Right atrium auricular region (tissue), 2 donors: ENCODE data around the gene C4BPA. TPM values are rescaled to one million over a fixed set of nuclear protein-coding genes. Genes with fewer than 3 reads are reported as not detected.

ENCODE experiments used
- DNase-seq: peaks from one replicate; pipeline ENCODE4 v3.0.0-alpha.2; 2019; ENCODE audit warnings: low spot score
- H3K27ac ChIP-seq, 2 donors: fragments of 200-600 bp; sonication (generic); 1 replicate in 1 of 2; 2 replicates in 1 of 2; pipeline ENCODE4 v1.5.1; 2016 to 2019
- H3K27me3 ChIP-seq, 2 donors: fragments of 200-600 bp; sonication (generic); one replicate each; pipeline versions ENCODE4 v1.5.1 to v1.6.0; 2017 to 2019
- H3K36me3 ChIP-seq: fragments of 200-600 bp; sonication (generic); one replicate; pipeline ENCODE4 v1.5.1; 2016
- H3K4me1 ChIP-seq, 2 donors: fragments of 200-600 bp; sonication (generic); one replicate each; pipeline versions ENCODE4 v1.5.1 to v1.6.0; 2017 to 2019
- H3K4me3 ChIP-seq, 2 donors: fragments of 200-600 bp; sonication (generic); 1 replicate in 1 of 2; 2 replicates in 1 of 2; pipeline ENCODE4 v1.5.1; 2017 to 2019; ENCODE audit warnings: mild to moderate bottlenecking in 1 of 2, moderate library complexity in 1 of 2
- H3K9me3 ChIP-seq, 2 donors: fragments of 200-600 bp; sonication (generic); one replicate each; pipeline ENCODE4 v1.5.1; 2019
- total RNA-seq, 2 donors: library from RNA; depleted of rRNA; stranded (reverse); fragments of >200 nt; gene quantifications; one replicate each; pipeline ENCODE4 v1.1.0, GENCODE V29; 2016
- TF ChIP-seq, protein P1 (sequence below), 2 donors: fragments of 200-600 bp; sonication (generic); IDR thresholded peaks; one replicate each; pipeline ENCODE4 v1.5.1; 2019; ENCODE audit warnings: antibody characterized with exemption in 2 of 2

C4BPA gene
- total RNA-seq, 2 donors from 2014 or later, result 3.6 TPM; not detected in 1

DNA sequence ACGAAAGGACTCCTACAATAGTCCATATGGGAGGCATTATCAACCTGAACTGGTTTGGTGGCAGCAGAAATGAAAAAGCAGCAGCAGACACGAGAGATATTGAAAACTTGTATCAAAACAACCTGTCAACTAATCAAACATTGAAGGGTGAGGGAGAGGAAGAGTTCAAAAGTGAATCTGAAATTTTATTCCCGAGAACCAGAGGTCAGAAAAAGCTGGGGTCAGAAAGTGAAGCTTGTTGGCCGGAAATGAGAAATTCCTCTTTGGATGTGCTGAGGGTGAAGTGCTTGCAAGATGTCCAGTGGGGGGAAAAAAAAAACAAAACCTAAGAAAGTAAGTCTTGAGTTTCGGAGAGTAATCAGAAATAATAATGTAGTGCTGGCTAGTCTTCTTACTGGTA lies 1.9 kb upstream of the C4BPA start:
- Histone ChIP-seq H3K27me3 (no peaks in the 10 kb centered on the region), H3K4me3 (no peak overlapping the region), H3K27ac (no peak overlapping the region), H3K9me3 (no peaks in the 10 kb centered on the region), H3K36me3 (no peaks in the 10 kb centered on the region), H3K4me1 (no peaks in the 10 kb centered on the region)
- DNase-seq, result no peak
- TF ChIP-seq, protein P1, sequence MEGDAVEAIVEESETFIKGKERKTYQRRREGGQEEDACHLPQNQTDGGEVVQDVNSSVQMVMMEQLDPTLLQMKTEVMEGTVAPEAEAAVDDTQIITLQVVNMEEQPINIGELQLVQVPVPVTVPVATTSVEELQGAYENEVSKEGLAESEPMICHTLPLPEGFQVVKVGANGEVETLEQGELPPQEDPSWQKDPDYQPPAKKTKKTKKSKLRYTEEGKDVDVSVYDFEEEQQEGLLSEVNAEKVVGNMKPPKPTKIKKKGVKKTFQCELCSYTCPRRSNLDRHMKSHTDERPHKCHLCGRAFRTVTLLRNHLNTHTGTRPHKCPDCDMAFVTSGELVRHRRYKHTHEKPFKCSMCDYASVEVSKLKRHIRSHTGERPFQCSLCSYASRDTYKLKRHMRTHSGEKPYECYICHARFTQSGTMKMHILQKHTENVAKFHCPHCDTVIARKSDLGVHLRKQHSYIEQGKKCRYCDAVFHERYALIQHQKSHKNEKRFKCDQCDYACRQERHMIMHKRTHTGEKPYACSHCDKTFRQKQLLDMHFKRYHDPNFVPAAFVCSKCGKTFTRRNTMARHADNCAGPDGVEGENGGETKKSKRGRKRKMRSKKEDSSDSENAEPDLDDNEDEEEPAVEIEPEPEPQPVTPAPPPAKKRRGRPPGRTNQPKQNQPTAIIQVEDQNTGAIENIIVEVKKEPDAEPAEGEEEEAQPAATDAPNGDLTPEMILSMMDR (IDR thresholded peaks at IDR 0.05), result no peak

DNA sequence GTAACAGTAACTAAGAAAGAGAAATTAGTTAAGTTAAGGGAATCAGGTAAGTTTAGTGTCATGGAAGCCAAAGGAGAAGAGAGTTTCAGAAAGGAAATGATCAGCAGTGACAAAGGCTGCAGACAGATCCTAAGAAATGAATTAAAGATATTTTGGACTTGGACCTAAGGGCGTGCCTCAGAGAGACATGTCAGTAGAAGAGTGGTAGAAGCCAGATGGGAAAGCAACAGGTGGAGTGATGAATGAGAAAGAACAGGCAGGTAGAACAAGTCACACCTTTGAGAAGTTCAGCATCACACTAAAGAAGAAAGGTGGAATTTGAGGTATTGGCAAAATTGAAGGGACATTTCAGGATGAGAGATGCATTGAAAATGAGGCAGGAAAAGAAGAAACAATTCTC lies 1.4 kb upstream of the C4BPA start:
- no peak for DNase-seq
- no peak overlapping the region for H3K27ac ChIP-seq
- H3K9me3 ChIP-seq, result no peaks in the 10 kb centered on the region
- no peaks in the 10 kb centered on the region for H3K36me3 ChIP-seq
- TF ChIP-seq, protein P1 (IDR thresholded peaks at IDR 0.05), result no peak
- no peaks in the 10 kb centered on the region for H3K4me1 ChIP-seq
- H3K27me3 ChIP-seq, result no peaks in the 10 kb centered on the region
- H3K4me3 ChIP-seq, result no peak overlapping the region

DNA sequence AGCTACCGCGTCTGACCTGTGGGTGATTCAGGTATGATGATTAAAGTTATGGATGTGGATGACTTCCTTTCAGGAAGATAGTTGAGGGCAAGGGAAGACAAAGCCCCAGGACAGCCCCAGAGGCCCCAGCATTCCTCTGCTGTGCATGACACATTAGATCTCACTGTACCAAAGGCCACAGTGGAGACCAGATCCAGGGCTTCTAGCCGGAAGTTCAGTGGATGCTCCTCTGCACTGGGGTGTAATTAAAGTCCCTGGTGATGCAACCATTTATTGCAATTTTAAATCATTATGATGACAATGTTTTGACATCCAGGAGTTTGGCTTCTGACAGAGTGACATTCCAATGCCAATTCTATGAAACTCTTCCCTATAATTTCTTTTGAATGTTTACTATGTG lies 5.0 kb downstream of the C4BPA start:
- H3K4me3 ChIP-seq, result no peak overlapping the region
- no peak overlapping the region for H3K27ac ChIP-seq
- H3K27me3 ChIP-seq, result no peaks in the 10 kb centered on the region
- TF ChIP-seq, protein P1 (IDR thresholded peaks at IDR 0.05), result no peak
- H3K36me3 ChIP-seq, result no peaks in the 10 kb centered on the region
- H3K9me3 ChIP-seq, result no peaks in the 10 kb centered on the region
- no peaks in the 10 kb centered on the region for H3K4me1 ChIP-seq
- no peak for DNase-seq

DNA sequence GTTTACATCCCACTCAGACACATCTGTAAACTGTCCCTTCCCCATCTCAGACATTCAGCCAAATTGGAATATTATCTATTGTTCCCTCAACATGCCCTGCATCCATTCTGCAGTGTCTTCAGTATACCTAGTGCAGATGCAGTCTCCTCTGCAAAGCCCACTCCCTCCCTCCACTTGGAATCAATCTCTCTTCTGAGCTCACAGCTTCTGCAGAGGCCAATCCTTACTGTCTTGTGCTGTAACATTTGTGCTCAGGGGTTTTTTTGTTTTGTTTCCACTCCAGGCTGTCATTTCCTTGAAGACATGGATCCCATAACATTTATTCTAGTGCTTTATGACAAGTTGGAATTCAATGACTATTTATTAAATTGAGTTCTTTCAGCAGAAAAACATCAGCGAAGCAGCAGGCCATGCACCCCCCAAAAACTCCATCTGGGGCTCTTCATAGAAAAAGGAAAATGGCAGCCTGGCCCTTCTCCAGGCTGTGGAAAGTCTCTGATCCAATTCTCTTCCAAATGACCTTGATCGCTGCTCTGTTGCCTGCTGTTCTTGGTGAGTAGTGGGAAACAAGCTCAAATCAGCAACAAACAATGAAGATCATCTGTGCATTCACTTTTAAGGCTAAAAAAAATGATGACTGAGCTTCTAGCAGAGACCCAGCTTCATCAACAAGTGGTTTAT lies 8.7 kb downstream of the C4BPA start:
- no peaks in the 10 kb centered on the region for H3K4me1 ChIP-seq
- H3K4me3 ChIP-seq, result no peak overlapping the region
- H3K9me3 ChIP-seq, result no peaks in the 10 kb centered on the region
- no peak for DNase-seq
- no peak overlapping the region for H3K27ac ChIP-seq
- H3K36me3 ChIP-seq, result no peaks in the 10 kb centered on the region
- no peaks in the 10 kb centered on the region for H3K27me3 ChIP-seq
- TF ChIP-seq, protein P1 (IDR thresholded peaks at IDR 0.05), result no peak

DNA sequence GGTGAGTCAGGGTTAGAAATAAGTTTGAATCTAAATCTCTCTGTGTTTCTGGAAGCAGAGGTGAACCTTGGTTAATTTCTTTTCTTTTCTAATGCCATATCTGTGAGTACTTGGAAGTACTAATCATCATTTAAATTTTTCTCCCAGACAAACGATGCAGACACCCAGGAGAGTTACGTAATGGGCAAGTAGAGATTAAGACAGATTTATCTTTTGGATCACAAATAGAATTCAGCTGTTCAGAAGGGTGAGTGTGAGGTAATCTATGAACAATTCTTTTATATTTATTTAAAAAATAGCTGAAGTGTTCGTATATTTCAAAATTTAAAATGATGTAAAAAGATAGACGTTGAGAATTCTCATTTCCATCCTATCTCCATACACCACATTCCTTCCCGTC lies 11.2 kb downstream of the C4BPA start:
- TF ChIP-seq, protein P1 (IDR thresholded peaks at IDR 0.05), result no peak
- Histone ChIP-seq H3K9me3 (no peaks in the 10 kb centered on the region), H3K36me3 (no peaks in the 10 kb centered on the region), H3K4me1 (no peaks in the 10 kb centered on the region), H3K4me3 (no peak overlapping the region), H3K27me3 (no peaks in the 10 kb centered on the region), H3K27ac (no peak overlapping the region)
- no peak for DNase-seq

DNA sequence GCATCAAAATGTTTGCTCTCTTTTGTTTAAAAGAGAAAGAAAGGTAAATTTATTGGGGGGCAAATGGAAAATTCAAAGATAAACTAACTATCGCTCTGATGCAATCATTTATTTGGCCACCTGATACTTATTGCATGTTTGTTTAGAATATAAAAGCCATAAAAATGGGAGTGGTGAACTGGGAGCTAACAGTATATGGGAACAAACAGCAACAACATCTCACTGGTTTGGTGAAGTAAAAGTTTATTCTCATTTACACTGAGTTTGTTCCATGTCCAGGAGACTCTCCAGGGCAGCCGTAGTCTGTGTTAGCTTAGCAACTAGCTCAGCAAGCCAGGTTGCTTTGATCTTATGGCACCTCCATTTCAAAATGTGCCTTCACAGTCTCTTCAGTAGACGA lies 20.4 kb downstream of the C4BPA start:
- Histone ChIP-seq H3K36me3 (no peaks in the 10 kb centered on the region), H3K9me3 (peaks cover 0 to 19% of the 10 kb centered on the region in 2 donors), H3K4me1 (no peaks in the 10 kb centered on the region), H3K27me3 (no peaks in the 10 kb centered on the region), H3K4me3 (no peak overlapping the region), H3K27ac (no peak overlapping the region)
- TF ChIP-seq, protein P1 (IDR thresholded peaks at IDR 0.05), result no peak
- DNase-seq, result no peak
